Endothelial cell (in vitro differentiated cells): Measurements from ENCODE around the gene BANK1. TPM values are rescaled to one million over a fixed set of nuclear protein-coding genes. Genes with fewer than 3 reads are reported as not detected.

Source experiments
- DNase-seq: peaks from one replicate; pipeline ENCODE4 v3.0.0; 2021; ENCODE audit warnings: low spot score
- H3K27ac Mint-ChIP-seq: one replicate; pipeline ENCODE4 v1.8.0; 2021; ENCODE audit warnings: mixed read lengths, inconsistent platforms; ENCODE audit not compliant: unreplicated experiment
- H3K27me3 Mint-ChIP-seq: one replicate; pipeline ENCODE4 v1.8.0; 2021; ENCODE audit warnings: mild to moderate bottlenecking, moderate library complexity, mixed read lengths, inconsistent platforms; ENCODE audit not compliant: unreplicated experiment
- H3K36me3 Mint-ChIP-seq: one replicate; pipeline ENCODE4 v1.8.0; 2021; ENCODE audit warnings: mild to moderate bottlenecking, low read depth, mixed read lengths, inconsistent platforms; ENCODE audit not compliant: unreplicated experiment
- H3K4me1 Mint-ChIP-seq: one replicate; pipeline ENCODE4 v1.8.0; 2021; ENCODE audit warnings: mild to moderate bottlenecking, mixed read lengths, inconsistent platforms; ENCODE audit not compliant: unreplicated experiment
- H3K4me3 Mint-ChIP-seq: one replicate; pipeline ENCODE4 v1.8.0; 2021; ENCODE audit warnings: mild to moderate bottlenecking, mixed read lengths, inconsistent platforms; ENCODE audit not compliant: unreplicated experiment
- H3K9me3 Mint-ChIP-seq: one replicate; pipeline ENCODE4 v1.8.0; 2021; ENCODE audit warnings: mixed read lengths, inconsistent platforms; ENCODE audit not compliant: unreplicated experiment
- total RNA-seq: library from RNA; stranded (reverse); fragmentation: NEBNext Ultra II Directional; extraction: Animal tissue kit (Norgen Biotek cat#: 25700); gene quantifications from one replicate; pipeline ENCODE4 v1.2.1, GENCODE V29; 2021; ENCODE audit not compliant: unreplicated experiment
- TF ChIP-seq, protein P1 (sequence below): fragments of 200-600 bp; sonication (generic); IDR thresholded peaks from one replicate; pipeline ENCODE4 v1.5.0; 2021; ENCODE audit warnings: antibody characterized with exemption; ENCODE audit not compliant: unreplicated experiment

BANK1 gene
- total RNA-seq, 1 donor from 2014 or later, result 3.7 TPM

DNA sequence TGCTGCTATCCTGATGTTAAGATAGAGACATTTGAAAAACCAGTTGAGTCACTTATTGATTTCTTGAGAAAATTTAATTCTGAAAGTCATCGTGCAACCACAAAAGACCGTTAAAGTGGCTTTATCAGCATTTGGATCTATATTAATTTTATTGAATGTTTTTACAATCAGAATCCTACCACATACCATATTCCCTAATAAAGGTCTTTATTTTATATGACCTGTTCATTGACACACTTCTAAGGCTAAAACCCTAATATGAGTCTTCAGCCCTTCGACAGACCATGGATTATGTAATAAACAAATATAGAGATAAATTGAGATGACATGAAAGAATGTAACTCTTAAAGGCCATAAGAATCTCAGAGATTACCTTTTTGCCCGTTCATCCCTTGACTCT, 68.1 kb downstream of the BANK1 start:
- Mint-ChIP-seq H3K27me3 (no peaks in the 10 kb centered on the region), H3K9me3 (no peaks in the 10 kb centered on the region), H3K4me3 (no peak overlapping the region), H3K36me3 (no peaks in the 10 kb centered on the region), H3K27ac (no peak overlapping the region), H3K4me1 (peaks cover 3% of the 10 kb centered on the region)
- TF ChIP-seq, protein P1, sequence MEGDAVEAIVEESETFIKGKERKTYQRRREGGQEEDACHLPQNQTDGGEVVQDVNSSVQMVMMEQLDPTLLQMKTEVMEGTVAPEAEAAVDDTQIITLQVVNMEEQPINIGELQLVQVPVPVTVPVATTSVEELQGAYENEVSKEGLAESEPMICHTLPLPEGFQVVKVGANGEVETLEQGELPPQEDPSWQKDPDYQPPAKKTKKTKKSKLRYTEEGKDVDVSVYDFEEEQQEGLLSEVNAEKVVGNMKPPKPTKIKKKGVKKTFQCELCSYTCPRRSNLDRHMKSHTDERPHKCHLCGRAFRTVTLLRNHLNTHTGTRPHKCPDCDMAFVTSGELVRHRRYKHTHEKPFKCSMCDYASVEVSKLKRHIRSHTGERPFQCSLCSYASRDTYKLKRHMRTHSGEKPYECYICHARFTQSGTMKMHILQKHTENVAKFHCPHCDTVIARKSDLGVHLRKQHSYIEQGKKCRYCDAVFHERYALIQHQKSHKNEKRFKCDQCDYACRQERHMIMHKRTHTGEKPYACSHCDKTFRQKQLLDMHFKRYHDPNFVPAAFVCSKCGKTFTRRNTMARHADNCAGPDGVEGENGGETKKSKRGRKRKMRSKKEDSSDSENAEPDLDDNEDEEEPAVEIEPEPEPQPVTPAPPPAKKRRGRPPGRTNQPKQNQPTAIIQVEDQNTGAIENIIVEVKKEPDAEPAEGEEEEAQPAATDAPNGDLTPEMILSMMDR, result no peak
- no peak for DNase-seq

DNA sequence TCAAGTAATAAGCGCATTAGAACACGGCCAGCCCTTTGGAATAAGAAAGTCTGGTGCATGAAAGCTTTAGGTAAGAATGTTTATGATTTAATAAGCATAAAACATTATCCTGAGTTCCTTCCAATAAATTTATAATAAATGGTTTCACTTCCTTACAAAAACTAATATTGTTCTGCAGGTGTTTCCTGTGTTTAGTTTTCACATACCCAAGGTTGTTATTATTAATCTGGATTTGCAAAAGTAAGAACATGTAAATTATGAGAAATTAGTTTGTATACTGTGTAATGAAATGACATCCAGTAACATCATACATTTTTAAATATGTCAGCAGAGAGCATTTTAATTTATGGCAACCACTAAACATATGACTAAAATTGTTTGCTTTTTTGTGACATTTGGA, 72.1 kb downstream of the BANK1 start:
- H3K4me3 Mint-ChIP-seq, result no peak overlapping the region
- no peaks in the 10 kb centered on the region for H3K9me3 Mint-ChIP-seq
- H3K36me3 Mint-ChIP-seq, result no peaks in the 10 kb centered on the region
- H3K4me1 Mint-ChIP-seq, result no peaks in the 10 kb centered on the region
- TF ChIP-seq, protein P1, result no peak
- H3K27me3 Mint-ChIP-seq, result peaks cover 1% of the 10 kb centered on the region
- H3K27ac Mint-ChIP-seq, result no peak overlapping the region
- DNase-seq, result no peak

DNA sequence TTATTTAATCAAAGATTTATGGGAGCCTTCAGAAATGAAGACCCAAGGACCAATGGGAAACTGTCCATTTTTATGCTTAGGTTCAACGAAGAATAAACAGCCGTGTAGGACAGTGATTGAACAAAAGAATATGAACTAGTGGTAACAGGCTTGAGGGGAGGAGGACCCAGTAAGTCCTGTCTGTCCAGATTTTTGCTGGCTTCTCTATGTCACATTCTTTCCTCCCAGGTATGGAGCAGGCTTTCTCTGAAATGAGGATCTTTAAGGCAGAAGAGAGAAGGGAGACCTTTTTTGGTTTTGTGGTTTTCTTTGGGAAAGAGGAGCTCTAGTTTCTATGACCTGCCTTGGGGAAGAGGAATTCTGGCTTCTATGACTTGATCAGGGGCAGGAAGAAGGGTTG, 74.1 kb downstream of the BANK1 start:
- DNase-seq, result no peak
- Mint-ChIP-seq H3K27ac (no peak overlapping the region), H3K9me3 (no peaks in the 10 kb centered on the region), H3K27me3 (peaks cover 1% of the 10 kb centered on the region), H3K36me3 (no peaks in the 10 kb centered on the region), H3K4me3 (no peak overlapping the region), H3K4me1 (no peaks in the 10 kb centered on the region)
- TF ChIP-seq, protein P1, result no peak

DNA sequence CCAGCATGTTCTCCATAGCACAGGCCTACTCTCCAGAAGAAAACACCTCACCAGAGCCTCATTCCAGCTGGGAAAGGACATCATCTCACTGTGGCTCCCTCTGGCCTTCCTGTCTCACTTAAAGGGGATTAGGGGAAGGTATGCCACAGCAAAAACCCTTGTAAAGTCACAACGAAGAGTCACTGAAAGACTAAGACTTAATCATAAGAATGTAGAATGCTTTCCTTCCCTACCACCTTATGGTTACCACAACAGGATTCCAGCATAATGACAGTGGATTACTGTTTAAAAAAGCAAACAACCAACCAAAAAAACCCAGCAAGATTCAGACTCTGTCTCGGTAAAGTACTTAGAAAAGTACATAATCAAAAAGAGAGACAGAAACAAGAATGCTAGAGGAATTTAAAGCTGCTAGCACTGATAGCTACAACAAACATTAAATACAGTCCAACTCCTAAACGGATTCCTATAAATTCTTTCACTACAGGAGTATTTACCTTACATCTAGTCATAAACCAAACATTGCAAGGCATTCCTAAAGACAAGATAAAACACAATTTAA, 75.1 kb downstream of the BANK1 start:
- TF ChIP-seq, protein P1, result no peak
- peaks cover 1% of the 10 kb centered on the region for H3K27me3 Mint-ChIP-seq
- H3K27ac Mint-ChIP-seq, result no peak overlapping the region
- no peak for DNase-seq
- no peaks in the 10 kb centered on the region for H3K36me3 Mint-ChIP-seq
- H3K4me1 Mint-ChIP-seq, result no peaks in the 10 kb centered on the region
- H3K9me3 Mint-ChIP-seq, result no peaks in the 10 kb centered on the region
- no peak overlapping the region for H3K4me3 Mint-ChIP-seq

DNA sequence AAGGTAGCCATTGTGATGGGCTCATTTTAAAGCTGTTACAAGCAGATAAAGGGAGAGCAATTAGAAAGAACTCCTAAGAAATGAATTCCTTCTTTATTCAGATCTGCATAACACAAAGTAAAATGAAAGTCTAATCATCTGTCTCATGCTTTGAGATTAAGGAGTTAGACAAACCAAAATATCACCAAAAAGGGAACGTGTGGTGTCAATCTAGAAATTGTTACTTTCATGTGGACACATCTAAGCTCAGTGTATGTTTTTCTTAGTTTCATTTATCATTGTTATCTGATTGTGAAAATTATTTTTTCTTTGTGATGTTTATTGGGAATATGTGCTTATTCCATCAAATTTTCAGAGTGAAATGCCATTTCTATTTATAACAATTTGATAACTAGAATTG, 80.3 kb downstream of the BANK1 start:
- H3K4me3 Mint-ChIP-seq, result no peak overlapping the region
- H3K27ac Mint-ChIP-seq, result no peak overlapping the region
- no peaks in the 10 kb centered on the region for H3K27me3 Mint-ChIP-seq
- H3K9me3 Mint-ChIP-seq, result no peaks in the 10 kb centered on the region
- no peaks in the 10 kb centered on the region for H3K4me1 Mint-ChIP-seq
- TF ChIP-seq, protein P1, result no peak
- DNase-seq, result no peak
- no peaks in the 10 kb centered on the region for H3K36me3 Mint-ChIP-seq
